CD4-positive, alpha-beta memory T cell (primary cell): ENCODE results near the gene MAPRE2. TPM values are rescaled to one million over a fixed set of nuclear protein-coding genes. Genes with fewer than 3 reads are reported as not detected.

ENCODE experiments used
- CTCF ChIA-PET: fragments of 350-600 bp; sonication (Branson Sonifier 250); formaldehyde crosslinking; loops from one replicate; lab custom pipeline; 2021; ENCODE audit warnings: inconsistent platforms; ENCODE audit not compliant: partially characterized antibody; lab: Charles Lee
- POLR2A ChIA-PET: fragments of 350-600 bp; sonication (Branson Sonifier 250); formaldehyde crosslinking; loops from one replicate; lab custom pipeline; 2021; ENCODE audit not compliant: partially characterized antibody; lab: Charles Lee
- DNase-seq, 5 donors: peaks; one replicate each; pipeline versions ENCODE4 v3.0.0 to v3.0.0-alpha.2; 2020 to 2022; ENCODE audit warnings: mixed read lengths in 1 of 5
- H3K27ac ChIP-seq: one replicate; pipeline ENCODE4 v1.7.0; 2013; ENCODE audit warnings: low read depth, low read length
- H3K27me3 ChIP-seq: 2 replicates; pipeline ENCODE4 v1.7.0; 2013; ENCODE audit warnings: mild to moderate bottlenecking, low read length, moderate library complexity; ENCODE audit not compliant: insufficient read depth
- H3K36me3 ChIP-seq: 2 replicates; pipeline ENCODE4 v1.7.0; 2013; ENCODE audit warnings: mild to moderate bottlenecking, low read length, moderate library complexity; ENCODE audit not compliant: insufficient read depth
- H3K4me1 ChIP-seq: 2 replicates; pipeline ENCODE4 v1.7.0; 2013; ENCODE audit warnings: mild to moderate bottlenecking, low read length, moderate library complexity; ENCODE audit not compliant: insufficient read depth
- H3K4me3 ChIP-seq, 2 donors: one replicate each; pipeline ENCODE4 v1.7.0; 2013; ENCODE audit warnings: low read length in 2 of 2, mild to moderate bottlenecking in 1 of 2
- H3K9me3 ChIP-seq, 2 donors: one replicate each; pipeline ENCODE4 v1.7.0; 2013; ENCODE audit warnings: low read length in 2 of 2, control low read depth in 1 of 2; ENCODE audit not compliant: control insufficient read depth in 1 of 2
- H3K27ac Mint-ChIP-seq, 7 donors: one replicate each; pipeline ENCODE4 v1.8.0; 2020 to 2021; ENCODE audit warnings: mixed read lengths in 7 of 7, mild to moderate bottlenecking in 6 of 7, inconsistent platforms in 3 of 7, moderate library complexity in 3 of 7
- H3K27me3 Mint-ChIP-seq, 2 donors: one replicate each; pipeline ENCODE4 v1.8.0; 2020 to 2021; ENCODE audit warnings: mixed read lengths in 2 of 2
- H3K36me3 Mint-ChIP-seq, 2 donors: one replicate each; pipeline ENCODE4 v1.8.0; 2020 to 2021; ENCODE audit warnings: mixed read lengths in 2 of 2, inconsistent platforms in 1 of 2, mild to moderate bottlenecking in 1 of 2
- H3K4me1 Mint-ChIP-seq, 4 donors: one replicate each; pipeline ENCODE4 v1.8.0; 2020 to 2021; ENCODE audit warnings: mixed read lengths in 4 of 4, mild to moderate bottlenecking in 1 of 4
- H3K4me3 Mint-ChIP-seq, 8 donors: one replicate each; pipeline ENCODE4 v1.8.0; 2020 to 2021; ENCODE audit warnings: mixed read lengths in 8 of 8, mild to moderate bottlenecking in 7 of 8, moderate library complexity in 6 of 8, inconsistent platforms in 3 of 8
- H3K9me3 Mint-ChIP-seq, 8 donors: one replicate each; pipeline ENCODE4 v1.8.0; 2020 to 2021; ENCODE audit warnings: mixed read lengths in 8 of 8, mild to moderate bottlenecking in 5 of 8, inconsistent platforms in 3 of 8, moderate library complexity in 1 of 8
- intact Hi-C: fragments of 100-400 bp; cut with micrococcal nuclease; formaldehyde crosslinking; loops from one replicate; pipeline ENCODE4 v1.15.1; 2023
- polyA plus RNA-seq, 2 donors: library from polyadenylated mRNA; unstranded; fragments of 300-500 nt; fragmentation: Illumina TruSeq; gene quantifications; one replicate each; pipeline ENCODE4 v1.2.3, GENCODE V29; 2021
- total RNA-seq, 2 experiments: library from RNA; stranded (reverse); gene quantifications; one replicate each; pipeline ENCODE4 v1.2.3, GENCODE V29; 2021

The MAPRE2 gene
- total and polyA plus RNA-seq, 4 experiments from 2014 or later: 48.8 to 100 (median 60.3) TPM

DNA sequence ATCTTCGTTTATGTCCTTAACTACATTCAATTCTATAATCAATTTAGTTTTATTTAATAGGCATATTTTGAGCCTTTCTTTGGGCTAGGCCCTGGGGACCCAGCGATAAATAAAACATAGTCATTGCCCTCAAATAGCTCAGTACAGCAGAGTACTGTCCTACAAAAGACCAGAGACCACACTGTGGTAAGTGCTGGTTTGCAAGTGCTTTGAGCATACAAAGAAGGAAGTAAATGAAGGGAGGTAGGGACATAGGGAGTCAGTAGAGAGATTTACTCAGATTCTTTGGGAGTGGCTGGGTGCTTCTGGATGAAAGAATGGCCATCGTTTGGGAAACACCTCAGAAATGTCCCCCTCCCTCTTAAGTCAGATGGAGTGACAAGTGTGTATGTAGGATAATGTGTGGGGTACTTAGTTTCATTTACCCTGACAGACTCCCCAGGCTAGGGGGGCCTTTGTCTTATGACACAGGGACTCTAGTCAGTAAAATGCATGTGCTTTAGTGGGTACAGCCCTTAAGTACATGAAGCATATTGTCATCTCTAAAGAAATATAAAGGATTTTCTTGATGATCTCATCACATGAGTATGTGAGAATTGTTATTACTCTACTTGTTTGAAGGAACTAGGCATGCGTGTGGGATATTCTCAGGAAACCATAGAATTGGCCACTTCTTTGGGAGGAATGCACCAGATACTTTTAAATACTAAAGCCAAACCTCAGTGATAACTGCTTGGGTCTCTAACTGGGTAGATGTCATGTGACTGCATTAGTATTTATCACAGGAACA is 35.1 kb downstream of the MAPRE2 start:
- ChIA-PET CTCF (no interaction called here), POLR2A (no interaction called here)
- Histone ChIP-seq H3K9me3 (no peaks in the 10 kb centered on the region), H3K4me1 (peaks cover 4% of the 10 kb centered on the region), H3K27ac (no peak overlapping the region), H3K4me3 (no peak overlapping the region), H3K27me3 (no peaks in the 10 kb centered on the region), H3K36me3 (peaks cover 9% of the 10 kb centered on the region)
- intact Hi-C loops: no loop called here
- Mint-ChIP-seq H3K4me3 (no peak overlapping the region), H3K27ac (no peak overlapping the region), H3K4me1 (peaks cover 21 to 52% (median 32%) of the 10 kb centered on the region in 4 donors), H3K9me3 (no peaks in the 10 kb centered on the region), H3K27me3 (no peaks in the 10 kb centered on the region), H3K36me3 (peaks cover 45 to 47% of the 10 kb centered on the region in 2 donors)
- no peak for DNase-seq

DNA sequence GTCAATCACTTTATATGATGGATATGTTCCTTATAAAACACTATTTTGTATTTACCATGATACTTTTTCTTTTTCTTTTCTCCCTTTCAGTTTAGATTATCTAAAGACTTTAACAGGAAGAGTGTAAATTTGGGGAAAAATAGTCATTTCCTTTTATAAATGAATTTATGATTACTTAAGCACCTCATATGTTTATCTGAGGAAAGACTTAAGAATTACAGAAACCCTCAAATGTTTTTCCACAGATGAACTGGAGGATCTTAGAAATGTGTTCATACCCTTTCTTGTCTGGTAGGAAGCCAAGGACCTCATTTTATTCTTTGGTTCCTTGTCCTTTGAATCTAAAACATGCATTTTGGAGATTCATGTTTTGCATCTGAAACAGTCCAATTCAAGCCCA is 36.7 kb downstream of the MAPRE2 start:
- no peaks in the 10 kb centered on the region for H3K27me3 ChIP-seq
- Mint-ChIP-seq H3K9me3 (no peaks in the 10 kb centered on the region), H3K27me3 (no peaks in the 10 kb centered on the region), H3K27ac (peak overlapping the region in 1 of 7 donors; percentile 11), H3K4me3 (no peak overlapping the region), H3K4me1 (peaks cover 16 to 47% (median 29%) of the 10 kb centered on the region in 4 donors), H3K36me3 (peaks cover 38 to 45% of the 10 kb centered on the region in 2 donors)
- POLR2A ChIA-PET: no interaction called here
- no peak for DNase-seq
- CTCF ChIA-PET: interaction anchor here (1.4 kb wide), 1 partner anchor 53 kb away, joined by 3 read pairs; no protein-coding TSS in a partner anchor
- H3K36me3 ChIP-seq: no peaks in the 10 kb centered on the region
- H3K4me3 ChIP-seq: no peak overlapping the region
- peaks cover 4% of the 10 kb centered on the region for H3K4me1 ChIP-seq
- intact Hi-C loops: no loop called here
- no peak overlapping the region for H3K27ac ChIP-seq
- no peaks in the 10 kb centered on the region for H3K9me3 ChIP-seq

DNA sequence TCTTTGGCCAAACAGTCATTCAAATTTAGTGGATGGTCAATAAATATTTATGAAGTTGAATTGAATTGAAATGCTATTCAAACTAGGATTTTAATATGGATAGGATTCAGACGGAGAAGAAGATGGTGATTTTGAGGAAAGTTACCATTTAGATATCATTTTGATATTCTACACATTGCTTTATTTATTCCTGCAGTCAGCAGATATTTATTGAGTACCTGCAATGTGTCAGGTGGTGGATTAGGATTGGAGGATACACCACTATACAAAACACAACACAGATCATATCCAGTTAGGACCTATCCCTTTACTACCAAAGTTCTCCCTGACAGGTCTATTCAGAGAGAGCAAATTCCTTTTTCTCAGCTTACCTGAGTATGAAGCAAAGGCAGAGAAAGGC is 38.8 kb downstream of the MAPRE2 start:
- peaks cover 4% of the 10 kb centered on the region for H3K4me1 ChIP-seq
- intact Hi-C loops: no loop called here
- ChIA-PET CTCF (interaction anchor here (1.1 kb wide), 1 partner anchor 63 kb away, joined by 3 read pairs; no protein-coding TSS in a partner anchor), POLR2A (no interaction called here)
- no peaks in the 10 kb centered on the region for H3K9me3 ChIP-seq
- no peaks in the 10 kb centered on the region for H3K27me3 Mint-ChIP-seq
- no peak overlapping the region for H3K4me3 ChIP-seq
- H3K36me3 Mint-ChIP-seq: peaks cover 37 to 41% of the 10 kb centered on the region in 2 donors
- H3K27me3 ChIP-seq: no peaks in the 10 kb centered on the region
- no peaks in the 10 kb centered on the region for H3K9me3 Mint-ChIP-seq
- H3K4me3 Mint-ChIP-seq: no peak overlapping the region
- H3K4me1 Mint-ChIP-seq: peaks cover 17 to 39% (median 26%) of the 10 kb centered on the region in 4 donors
- no peak for DNase-seq
- no peaks in the 10 kb centered on the region for H3K36me3 ChIP-seq
- no peak overlapping the region for H3K27ac ChIP-seq
- no peak overlapping the region for H3K27ac Mint-ChIP-seq

DNA sequence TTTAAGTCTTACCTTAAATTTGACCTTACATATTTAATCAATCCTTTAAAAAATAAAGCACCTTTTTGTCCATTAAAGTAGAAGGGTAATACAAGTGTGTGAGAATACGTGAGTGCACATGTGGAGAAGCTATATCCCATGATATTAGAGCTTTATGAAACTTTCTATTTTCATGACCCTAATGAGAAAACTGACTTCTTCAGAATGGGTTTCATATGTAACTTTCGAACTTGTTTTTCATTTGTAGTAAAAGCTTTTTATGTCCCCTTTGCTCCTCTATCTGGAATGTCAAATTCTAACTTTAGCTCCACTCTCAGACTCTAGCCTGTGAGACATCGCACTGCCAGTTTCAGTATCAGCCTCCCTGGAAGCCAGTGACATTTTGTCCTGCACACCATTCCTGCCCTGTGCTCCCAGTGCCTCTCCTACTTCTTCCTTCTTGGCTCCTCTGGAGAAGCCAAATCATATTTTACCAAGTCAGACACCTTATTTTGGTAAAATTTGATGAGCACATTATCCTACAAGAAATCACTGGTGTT is 42.0 kb downstream of the MAPRE2 start:
- H3K4me1 Mint-ChIP-seq: peaks cover 27 to 29% (median 28%) of the 10 kb centered on the region in 4 donors
- Histone ChIP-seq H3K27me3 (no peaks in the 10 kb centered on the region), H3K36me3 (no peaks in the 10 kb centered on the region), H3K27ac (no peak overlapping the region), H3K4me1 (peaks cover 4% of the 10 kb centered on the region), H3K4me3 (no peak overlapping the region), H3K9me3 (no peaks in the 10 kb centered on the region)
- intact Hi-C loops: no loop called here
- H3K4me3 Mint-ChIP-seq: no peak overlapping the region
- peaks cover 29 to 33% of the 10 kb centered on the region in 2 donors for H3K36me3 Mint-ChIP-seq
- ChIA-PET CTCF (interaction anchor here (0.8 kb wide), 1 partner anchor 15 kb away, joined by 3 read pairs; no protein-coding TSS in a partner anchor), POLR2A (no interaction called here)
- H3K9me3 Mint-ChIP-seq: no peaks in the 10 kb centered on the region
- no peaks in the 10 kb centered on the region for H3K27me3 Mint-ChIP-seq
- no peak for DNase-seq
- H3K27ac Mint-ChIP-seq: peak overlapping the region in 2 of 7 donors; percentile 57 to 70

DNA sequence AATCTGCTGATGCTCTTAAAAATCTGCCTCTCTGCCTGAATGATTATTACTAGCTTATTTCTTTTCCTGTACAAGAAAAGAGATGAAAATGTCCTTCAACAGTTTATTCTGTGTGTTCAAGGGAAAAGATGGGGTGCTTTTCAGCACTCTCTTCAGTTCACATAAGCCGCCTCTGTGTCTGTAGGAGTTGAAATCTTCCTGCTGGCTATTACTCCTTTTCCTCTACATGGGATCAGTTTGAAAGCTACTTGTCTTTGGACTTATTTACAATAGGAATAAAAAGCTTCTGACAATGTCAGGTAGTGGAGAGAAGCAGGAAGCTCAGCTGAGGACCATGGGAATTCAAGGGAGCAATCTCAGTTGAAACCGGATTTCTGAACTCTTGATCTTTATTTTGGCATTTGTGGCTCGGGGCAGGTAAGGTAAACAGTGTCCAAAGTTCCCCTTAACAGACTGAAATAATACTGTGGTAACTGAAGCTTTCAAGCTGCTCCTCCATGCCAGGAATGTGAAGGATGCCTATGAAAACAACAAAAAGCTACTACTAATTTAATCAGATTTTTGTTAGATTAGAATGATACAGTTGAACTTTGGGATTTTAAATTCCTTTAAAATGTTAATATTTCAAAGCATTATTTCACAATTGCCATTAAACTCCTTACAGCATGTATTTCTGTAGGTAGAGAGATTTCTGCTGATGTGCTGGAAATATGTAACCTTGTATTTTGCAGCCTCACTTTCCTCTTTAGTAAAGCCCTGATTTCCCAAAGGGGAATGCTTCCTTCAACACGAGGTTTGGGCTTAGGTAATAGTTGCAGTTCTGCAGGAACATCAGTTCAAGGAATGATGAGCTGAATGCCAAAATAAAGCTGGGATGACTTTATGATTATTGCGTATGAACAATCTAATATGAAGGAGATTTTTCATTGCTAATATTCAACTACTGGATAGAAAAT is 43.6 kb downstream of the MAPRE2 start:
- no peak overlapping the region for H3K4me3 Mint-ChIP-seq
- intact Hi-C loops: no loop called here
- H3K27me3 Mint-ChIP-seq: no peaks in the 10 kb centered on the region
- H3K27ac Mint-ChIP-seq: peak overlapping the region in 3 of 7 donors; percentile 9 to 68 (median 13)
- ChIA-PET CTCF (interaction anchor here (1.3 to 1.6 kb wide), 3 partner anchors 9 to 55 kb away, joined by 3 to 4 read pairs (median 3); no protein-coding TSS in a partner anchor), POLR2A (no interaction called here)
- H3K4me1 Mint-ChIP-seq: peaks cover 17 to 33% (median 27%) of the 10 kb centered on the region in 4 donors
- Histone ChIP-seq H3K27me3 (no peaks in the 10 kb centered on the region), H3K4me3 (no peak overlapping the region), H3K27ac (no peak overlapping the region), H3K9me3 (no peaks in the 10 kb centered on the region), H3K36me3 (no peaks in the 10 kb centered on the region), H3K4me1 (peaks cover 4% of the 10 kb centered on the region)
- no peaks in the 10 kb centered on the region for H3K9me3 Mint-ChIP-seq
- H3K36me3 Mint-ChIP-seq: peaks cover 19 to 28% of the 10 kb centered on the region in 2 donors
- no peak for DNase-seq

DNA sequence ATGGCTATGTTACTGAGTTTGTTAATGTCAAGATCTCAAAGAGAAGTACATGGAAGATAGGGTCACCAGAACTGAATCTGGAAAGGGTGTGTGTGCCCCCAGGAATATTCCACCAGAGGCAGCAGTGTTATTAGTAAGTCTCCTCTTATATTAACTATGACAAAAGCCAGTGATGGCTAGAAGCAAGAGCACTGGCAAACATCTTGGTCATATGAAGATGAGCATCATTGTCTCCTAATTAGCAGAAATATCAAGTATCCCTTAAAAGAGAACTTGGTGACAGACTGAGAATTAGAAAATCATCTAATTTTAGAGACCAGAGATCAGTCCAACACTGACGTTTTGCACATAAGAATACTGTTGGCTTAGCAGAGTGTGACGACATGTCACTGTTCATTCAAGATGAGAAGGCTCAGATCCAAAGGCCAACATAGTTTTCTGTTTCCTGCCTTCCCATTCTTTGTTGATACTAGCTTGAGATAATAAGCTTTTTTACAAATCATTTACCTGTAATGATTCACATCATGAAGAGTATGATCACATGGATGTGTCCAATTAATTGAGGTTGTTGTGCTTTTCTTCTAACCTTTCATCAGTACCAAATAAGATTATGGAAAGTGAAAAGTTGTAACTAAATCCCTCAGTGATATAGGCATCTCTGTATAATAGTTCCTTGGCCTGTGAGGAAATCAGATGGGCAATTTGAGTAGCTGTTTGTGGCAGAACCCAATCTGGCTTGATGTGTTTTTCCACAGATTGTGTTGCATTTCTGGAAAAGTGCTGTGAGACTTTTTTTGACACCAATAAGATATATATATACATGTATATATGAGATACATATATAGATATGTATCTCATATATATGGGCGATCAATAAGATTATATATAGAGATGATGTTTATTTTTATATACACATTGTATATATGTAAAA is 44.5 kb downstream of the MAPRE2 start:
- CTCF ChIA-PET: interaction anchor here (1.5 to 1.6 kb wide), 2 partner anchors 8 to 56 kb away, joined by 3 read pairs; no protein-coding TSS in a partner anchor
- intact Hi-C loops: no loop called here

More for the DNA sequence above, 44.5 kb downstream of the MAPRE2 start:
- peak overlapping the region in 1 of 7 donors; percentile 68 for H3K27ac Mint-ChIP-seq
- H3K4me3 ChIP-seq: no peak overlapping the region
- peaks cover 2% of the 10 kb centered on the region for H3K4me1 ChIP-seq
- no peak overlapping the region for H3K4me3 Mint-ChIP-seq
- peaks cover 17 to 26% of the 10 kb centered on the region in 2 donors for H3K36me3 Mint-ChIP-seq
- H3K27me3 ChIP-seq: no peaks in the 10 kb centered on the region
- H3K27me3 Mint-ChIP-seq: no peaks in the 10 kb centered on the region
- no peaks in the 10 kb centered on the region for H3K9me3 Mint-ChIP-seq
- no peaks in the 10 kb centered on the region for H3K36me3 ChIP-seq
- no peaks in the 10 kb centered on the region for H3K9me3 ChIP-seq
- DNase-seq: no peak
- H3K4me1 Mint-ChIP-seq: peaks cover 13 to 38% (median 28%) of the 10 kb centered on the region in 4 donors
- H3K27ac ChIP-seq: no peak overlapping the region
- POLR2A ChIA-PET: no interaction called here
